IPS-20b (cell line): Measurements from ENCODE around the gene YBX2.
"Not testable (repeated sequence)": the region's sequence is repeated elsewhere in the genome, so short reads cannot be mapped to it uniquely, and the experiment has no call there.

Experiments used
- H3K27ac ChIP-seq: one replicate; pipeline ENCODE4 v1.5.1; 2013; ENCODE audit warnings: low read length
- H3K27me3 ChIP-seq: 2 replicates; pipeline ENCODE4 v1.6.1; 2013; ENCODE audit warnings: mild to moderate bottlenecking, low read length, inconsistent platforms; ENCODE audit not compliant: insufficient read depth
- H3K36me3 ChIP-seq: 2 replicates; pipeline ENCODE4 v1.6.1; 2013; ENCODE audit warnings: low read depth, mild to moderate bottlenecking, inconsistent platforms, low read length, moderate library complexity; ENCODE audit not compliant: insufficient read depth
- H3K4me1 ChIP-seq: 2 replicates; pipeline ENCODE4 v1.6.1; 2013; ENCODE audit warnings: mild to moderate bottlenecking, control low read depth, inconsistent platforms, low read length, moderate library complexity; ENCODE audit not compliant: insufficient read depth
- H3K4me3 ChIP-seq: 2 replicates; pipeline ENCODE4 v1.5.1; 2013; ENCODE audit warnings: mild to moderate bottlenecking, low read length, inconsistent platforms
- H3K9ac ChIP-seq: 2 replicates; pipeline ENCODE4 v1.6.1; 2013; ENCODE audit warnings: low read depth, mild to moderate bottlenecking, inconsistent platforms, low read length, moderate library complexity
- H3K9me3 ChIP-seq: 2 replicates; pipeline ENCODE4 v1.6.1; 2013; ENCODE audit warnings: mild to moderate bottlenecking, low read depth, low read length, inconsistent platforms; ENCODE audit not compliant: insufficient read depth

YBX2 gene

GRCh38 chr17:7249214-7249613, 45.2 kb downstream of the YBX2 start:
- Histone ChIP-seq H3K27ac (no peak overlapping the region), H3K9ac (0 out of 2 replicates have a peak overlapping the region, but pooled peaks have one; percentile 27), H3K4me3 (no peak overlapping the region), H3K27me3 (no peaks in the 10 kb centered on the region), H3K36me3 (peaks cover 34% of the 10 kb centered on the region), H3K4me1 (peaks cover 7% of the 10 kb centered on the region), H3K9me3 (no peaks in the 10 kb centered on the region)

GRCh38 chr17:7248796-7249195, 45.6 kb downstream of the YBX2 start:
- Histone ChIP-seq H3K4me1 (peaks cover 7% of the 10 kb centered on the region), H3K27me3 (no peaks in the 10 kb centered on the region), H3K4me3 (no peak overlapping the region), H3K9me3 (no peaks in the 10 kb centered on the region), H3K36me3 (peaks cover 34% of the 10 kb centered on the region), H3K9ac (peak overlapping the region; percentile 27; the same call in 1 of the 2 replicates), H3K27ac (no peak overlapping the region)

GRCh38 chr17:7246779-7247178, 47.7 kb downstream of the YBX2 start:
- no peaks in the 10 kb centered on the region for H3K27me3 ChIP-seq
- H3K27ac ChIP-seq: no peak overlapping the region
- H3K9ac ChIP-seq: no peak overlapping the region
- peaks cover 4% of the 10 kb centered on the region for H3K4me1 ChIP-seq
- no peak overlapping the region for H3K4me3 ChIP-seq
- no peaks in the 10 kb centered on the region for H3K9me3 ChIP-seq
- peaks cover 30% of the 10 kb centered on the region for H3K36me3 ChIP-seq

GRCh38 chr17:7243838-7244237, 50.6 kb downstream of the YBX2 start:
- not testable (repeated sequence) for H3K4me3 ChIP-seq, H3K27me3 ChIP-seq, H3K9me3 ChIP-seq, H3K27ac ChIP-seq, H3K9ac ChIP-seq
- Histone ChIP-seq H3K4me1 (peaks cover 10% of the 10 kb centered on the region), H3K36me3 (peaks cover 40% of the 10 kb centered on the region)

- no peaks in the 10 kb centered on the region for H3K9me3 ChIP-seq
- peaks cover 40% of the 10 kb centered on the region for H3K36me3 ChIP-seq
- H3K27ac ChIP-seq: peak overlapping the region; percentile 43
- H3K27me3 ChIP-seq: no peaks in the 10 kb centered on the region
- H3K4me1 ChIP-seq: peaks cover 10% of the 10 kb centered on the region; the same call in 1 of the 2 replicates
- H3K9ac ChIP-seq: peak overlapping the region; percentile 90; the same call in 1 of the 2 replicates
- H3K4me3 ChIP-seq: peak overlapping the region; percentile 86
Observed at GRCh38 chr17:7243453-7243729, 51.0 kb downstream of the YBX2 start.

GRCh38 chr17:7242717-7243452, 51.6 kb downstream of the YBX2 start:
- peaks cover 10% of the 10 kb centered on the region; the same call in 1 of the 2 replicates for H3K4me1 ChIP-seq
- peak overlapping the region; percentile 92 for H3K27ac ChIP-seq
- peak overlapping the region; percentile 86 for H3K4me3 ChIP-seq
- H3K36me3 ChIP-seq: peaks cover 40% of the 10 kb centered on the region
- H3K27me3 ChIP-seq: no peaks in the 10 kb centered on the region
- H3K9me3 ChIP-seq: no peaks in the 10 kb centered on the region
- H3K9ac ChIP-seq: peak overlapping the region; percentile 90

GRCh38 chr17:7241783-7242716, 52.4 kb downstream of the YBX2 start, which contains the start of gene GABARAP:
TSS of gene GABARAP (minus strand) at chr17:7242449. CDS start at chr17:7242330, 119 bp downstream.
- peak within 1 kb of the TSS; percentile 92 for H3K27ac ChIP-seq

GRCh38 chr17:7241090-7241733, 53.2 kb downstream of the YBX2 start:
- no peaks in the 10 kb centered on the region for H3K9me3 ChIP-seq
- H3K36me3 ChIP-seq: peaks cover 40% of the 10 kb centered on the region
- H3K27ac ChIP-seq: peak overlapping the region; percentile 56
- H3K9ac ChIP-seq: peak overlapping the region; percentile 90
- no peaks in the 10 kb centered on the region for H3K27me3 ChIP-seq
- peak overlapping the region; percentile 86 for H3K4me3 ChIP-seq
- peaks cover 16% of the 10 kb centered on the region for H3K4me1 ChIP-seq

More at GRCh38 chr17:7241783-7242716, 52.4 kb downstream of the YBX2 start, which contains the start of gene GABARAP:
- H3K4me1 ChIP-seq: peaks cover 16% of the 10 kb centered on the region
- H3K9ac ChIP-seq: peak within 1 kb of the TSS; percentile 90
- no peaks in the 10 kb centered on the region for H3K27me3 ChIP-seq
- H3K36me3 ChIP-seq: peaks cover 40% of the 10 kb centered on the region
- H3K4me3 ChIP-seq: peak within 1 kb of the TSS; percentile 86
- no peaks in the 10 kb centered on the region for H3K9me3 ChIP-seq

GRCh38 chr17:7240375-7240774, 54.1 kb downstream of the YBX2 start:
- Histone ChIP-seq H3K36me3 (peaks cover 41% of the 10 kb centered on the region), H3K9ac (peak overlapping the region; percentile 38; the same call in 1 of the 2 replicates), H3K27me3 (no peaks in the 10 kb centered on the region), H3K9me3 (no peaks in the 10 kb centered on the region), H3K4me3 (peak overlapping the region; percentile 86; the same call in 1 of the 2 replicates), H3K27ac (no peak overlapping the region), H3K4me1 (peaks cover 16% of the 10 kb centered on the region)

GRCh38 chr17:7239091-7240027, 55.1 kb downstream of the YBX2 start, which contains the start of gene PHF23:
TSS of gene PHF23 (minus strand) at chr17:7239457. CDS start at chr17:7239279, 178 bp downstream.
- peaks cover 24% of the 10 kb centered on the region for H3K4me1 ChIP-seq
- peak within 1 kb of the TSS; percentile 99 for H3K9ac ChIP-seq
- no peaks in the 10 kb centered on the region for H3K9me3 ChIP-seq
- peak within 1 kb of the TSS; percentile 93 for H3K27ac ChIP-seq
- H3K36me3 ChIP-seq: peaks cover 43% of the 10 kb centered on the region
- no peaks in the 10 kb centered on the region for H3K27me3 ChIP-seq
- H3K4me3 ChIP-seq: peak within 1 kb of the TSS; percentile 98
